Measurements from ENCODE around the gene CASTOR1. TPM values are rescaled to one million over a fixed set of nuclear protein-coding genes. Genes with fewer than 3 reads are reported as not detected.
"Not testable (repeated sequence)": the region's sequence is repeated elsewhere in the genome, so short reads cannot be mapped to it uniquely, and the experiment has no call there.

Gene CASTOR1
- 11.6 TPM for total RNA-seq
- long read RNA-seq, transcript CASTOR1-202 (9 exons, 1,623 nt), result major isoform, 32 of 66 reads
- long read RNA-seq, transcript CASTOR1-201 (8 exons, 1,460 nt), result minor isoform, 9 of 66 reads
- long read RNA-seq, partial matches to known transcripts, result 1 of 66 reads
- long read RNA-seq, other reads (novel, unspliced or antisense), result 24 of 66 reads

GRCh38 chr22:30289141-30289979, at the start of gene CASTOR1:
TSS of gene CASTOR1 (minus strand) at chr22:30289505. CDS start at chr22:30289497, 8 bp downstream.
- DNase-seq (ENCODE audit: low spot score), result peak; percentile 99

- DNase-seq (ENCODE audit: low spot score), result no peak
These were observed 49.5 kb upstream of the CASTOR1 start for GRCh38 chr22:30338802-30339201.

- not testable (repeated sequence) for DNase-seq (ENCODE audit: low spot score)
These were observed 49.0 kb upstream of the CASTOR1 start for GRCh38 chr22:30338341-30338740.

- no peak for DNase-seq (ENCODE audit: low spot score)
These were observed 48.1 kb upstream of the CASTOR1 start for GRCh38 chr22:30337461-30337778.

- no peak for DNase-seq (ENCODE audit: low spot score)
These were observed 47.6 kb upstream of the CASTOR1 start for GRCh38 chr22:30336752-30337460.

GRCh38 chr22:30335236-30335635, 45.9 kb upstream of the CASTOR1 start:
- no peak for DNase-seq (ENCODE audit: low spot score)

GRCh38 chr22:30334646-30335045, 45.3 kb upstream of the CASTOR1 start:
- no peak for DNase-seq (ENCODE audit: low spot score)

GRCh38 chr22:30333707-30334087, 44.4 kb upstream of the CASTOR1 start:
- DNase-seq (ENCODE audit: low spot score), result no peak

GRCh38 chr22:30332994-30333706, 43.8 kb upstream of the CASTOR1 start:
- DNase-seq (ENCODE audit: low spot score), result no peak

- DNase-seq (ENCODE audit: low spot score), result no peak
These were observed 43.2 kb upstream of the CASTOR1 start for GRCh38 chr22:30332551-30332950.

- no peak for DNase-seq (ENCODE audit: low spot score)
These were observed 39.3 kb upstream of the CASTOR1 start for GRCh38 chr22:30328466-30329049.

GRCh38 chr22:30327864-30328345, 38.6 kb upstream of the CASTOR1 start:
- DNase-seq (ENCODE audit: low spot score), result no peak

GRCh38 chr22:30326706-30327362, 37.5 kb upstream of the CASTOR1 start, which contains the start of gene TBC1D10A:
TSS of gene TBC1D10A (minus strand) at chr22:30326941. CDS start at chr22:30326881, 60 bp downstream.
- DNase-seq (ENCODE audit: low spot score), result peak; percentile 94

- DNase-seq (ENCODE audit: low spot score), result no peak
These were observed 37.0 kb upstream of the CASTOR1 start for GRCh38 chr22:30326255-30326705.

GRCh38 chr22:30325724-30326254, 36.5 kb upstream of the CASTOR1 start:
- DNase-seq (ENCODE audit: low spot score), result no peak

- DNase-seq (ENCODE audit: low spot score), result no peak
These were observed 35.9 kb upstream of the CASTOR1 start for GRCh38 chr22:30325065-30325720.

- no peak for DNase-seq (ENCODE audit: low spot score)
These were observed 34.9 kb upstream of the CASTOR1 start for GRCh38 chr22:30324014-30324730.

GRCh38 chr22:30323246-30323645, 33.9 kb upstream of the CASTOR1 start:
- DNase-seq (ENCODE audit: low spot score), result no peak

GRCh38 chr22:30321461-30321860, 32.2 kb upstream of the CASTOR1 start:
- no peak for DNase-seq (ENCODE audit: low spot score)

Measured in mesenteric fat pad (tissue), 1 donor.